Heart left ventricle (tissue), 16 donors: ENCODE results near the gene DHX30. TPM values are rescaled to one million over a fixed set of nuclear protein-coding genes. Genes with fewer than 3 reads are reported as not detected.

Experiments
- ATAC-seq, 4 donors: fragments of 200-7000 bp; cut with Tn5 transposase; one replicate each; pipeline ENCODE4 v1.9.1; 2020 to 2022; ENCODE audit warnings: moderate library complexity in 4 of 4, mild to moderate bottlenecking in 3 of 4, moderate number of reproducible peaks in 1 of 4
- DNase-seq, 5 donors: peaks; one replicate each; pipeline ENCODE4 v3.0.0-alpha.2; 2020
- H3K27ac ChIP-seq, 12 donors: fragments of 200-600 bp; sonication (generic) in 4 of 12; one replicate each; pipeline versions ENCODE4 v1.5.0 to v1.8.0; 2016 to 2022; ENCODE audit warnings: mild to moderate bottlenecking in 2 of 12
- H3K27me3 ChIP-seq, 9 donors: fragments of 200-600 bp; sonication (generic) in 2 of 9; one replicate each; pipeline versions ENCODE4 v1.5.1 to v1.8.0; 2016 to 2022; ENCODE audit warnings: mild to moderate bottlenecking in 3 of 9
- H3K36me3 ChIP-seq, 9 donors: fragments of 200-600 bp; sonication (generic) in 2 of 9; one replicate each; pipeline versions ENCODE4 v1.5.0 to v1.8.0; 2018 to 2022; ENCODE audit warnings: mild to moderate bottlenecking in 2 of 9
- H3K4me1 ChIP-seq, 12 donors: fragments of 200-600 bp; sonication (generic) in 4 of 12; one replicate each; pipeline versions ENCODE4 v1.5.0 to v1.8.0; 2016 to 2022; ENCODE audit warnings: mild to moderate bottlenecking in 3 of 12
- H3K4me3 ChIP-seq, 12 donors: fragments of 200-600 bp; sonication (generic) in 4 of 12; one replicate each; pipeline versions ENCODE4 v1.5.0 to v1.8.0; 2017 to 2022; ENCODE audit warnings: mild to moderate bottlenecking in 9 of 12, moderate library complexity in 4 of 12
- H3K9me3 ChIP-seq, 12 donors: fragments of 200-600 bp; sonication (generic) in 4 of 12; one replicate each; pipeline versions ENCODE4 v1.5.0 to v1.8.0; 2016 to 2022; ENCODE audit warnings: mild to moderate bottlenecking in 1 of 12
- CTCF ChIP-seq, 12 donors: fragments of 200-600 bp; sonication (generic) in 4 of 12; IDR thresholded peaks; one replicate each; pipeline versions ENCODE4 v1.5.0 to v1.8.0; 2018 to 2022; ENCODE audit warnings: antibody characterized with exemption in 12 of 12, mild to moderate bottlenecking in 5 of 12
- POLR2A ChIP-seq, 2 donors: fragments of 450-650 bp; IDR thresholded peaks; one replicate each; pipeline ENCODE4 v1.6.1; 2017; ENCODE audit warnings: antibody characterized with exemption in 2 of 2, mild to moderate bottlenecking in 2 of 2, moderate library complexity in 2 of 2
- WGBS, 4 donors: extraction: QIAGEN DNeasy Blood & Tissue Kit in 2 of 4; methylation state at CpG; one replicate each; pipeline versions ENCODE4 v1.1.5 to v1.1.7; 2013 to 2018; 5-methylcytosine and 5-hydroxymethylcytosine counted together
- intact Hi-C, 10 donors: fragments of 100-400 bp; cut with DNase I; formaldehyde crosslinking; loops; one replicate each; pipeline versions ENCODE4 v1.11.1 to v1.14.2; 2022
- polyA plus RNA-seq, 2 donors: library from polyadenylated mRNA; stranded (reverse); fragments of 200-250 nt; gene quantifications; one replicate each; pipeline ENCODE4 v1.2.3, GENCODE V29; 2013
- total RNA-seq, 9 donors: library from RNA; depleted of rRNA in 2 of 9; stranded (reverse); fragments of >200 nt in 2 of 9; fragmentation: NEBNext Ultra II Directional in 3 of 9; extraction: Animal tissue kit (Norgen Biotek cat#: 25700) in 3 of 9; gene quantifications; one replicate each; pipeline versions ENCODE4 v1.1.0 to v1.2.4, GENCODE V29; 2016 to 2023
- donor health status: ischemic (EF 13 %, LVEDD 7.1; RV severe dilation, severe dysfunction).
- donor health status: healthy with polysubstance abuse.
- donor health status: DM: no; HTN: yes; CAD: no.
- donor health status: DM: no; HTN: no; CAD: no.
- donor health status: ischemic (EF 25% LVEDD 6.9; RV normal size, moderate dysfunction).
- donor health status: ischemic (EF 25% LVEDD 5.7; RV mildly dilated, moderate dysfunction).
- donor health status: healthy.
- donor health status: DM: yes; HTN: yes; CAD: no.
- donor health status: ischemic (EF 35%, LVEDD 5.7; RV mildly dilated, moderate dysfunction).
- donor health status: nonischemic (EF 11% LVEDD 7.7; RV severe dilation, severe dysfunction).
- donor health status: DM: yes; HTN: yes; CAD: no.
- donor health status: PGD.
- donor health status: ischemic (EF 29% LVEDD 5.4; RV normal size, mild dysfunction).
- donor health status: nonischemic (EF 23%, LVEDD 6.1; RV moderate dilation, normal function).

DHX30 gene
- total and polyA plus RNA-seq, 11 donors, result 30.7 to 74.4 (median 49.4) TPM

GRCh38 chr3:47855461-47856383 is 52.8 kb downstream of the DHX30 start:
- Histone ChIP-seq H3K36me3 (peaks cover 0 to 98% (median 91%) of the 10 kb centered on the region in 9 donors), H3K4me1 (peaks cover 0 to 17% (median 5%) of the 10 kb centered on the region in 12 donors), H3K4me3 (no peak overlapping the region), H3K9me3 (no peaks in the 10 kb centered on the region), H3K27ac (peak overlapping the region in 2 of 12 donors; percentile 14 to 17), H3K27me3 (no peaks in the 10 kb centered on the region)
- TF ChIP-seq POLR2A (IDR thresholded peaks at IDR 0.05) (no peak), CTCF (IDR thresholded peaks at IDR 0.05) (no peak)
- 79 to 90% (median 86%) methylated on average over 19 to 21 of the region's 21 CpGs for WGBS, 4 donors
- peak in 2 of 4 donors; percentile 17 to 21 for ATAC-seq
- DNase-seq, result no peak
- intact Hi-C loops, result no loop called here

- TF ChIP-seq POLR2A (IDR thresholded peaks at IDR 0.05) (no peak), CTCF (IDR thresholded peaks at IDR 0.05) (no peak)
- ATAC-seq, result no peak
- Histone ChIP-seq H3K36me3 (peaks cover 0 to 98% (median 91%) of the 10 kb centered on the region in 9 donors), H3K4me1 (peaks cover 0 to 17% (median 3%) of the 10 kb centered on the region in 12 donors), H3K4me3 (no peak overlapping the region), H3K9me3 (no peaks in the 10 kb centered on the region), H3K27ac (no peak overlapping the region), H3K27me3 (no peaks in the 10 kb centered on the region)
- intact Hi-C loops, result no loop called here
- DNase-seq, result no peak
- 83 to 91% (median 89%) methylated on average over 7 to 11 of the region's 11 CpGs for WGBS, 4 donors
Measured at GRCh38 chr3:47856669-47857068, 53.7 kb downstream of the DHX30 start.

GRCh38 chr3:47857151-47857550 is 54.2 kb downstream of the DHX30 start:
- H3K27me3 ChIP-seq, result no peaks in the 10 kb centered on the region
- no peak overlapping the region for H3K4me3 ChIP-seq
- intact Hi-C loops, result no loop called here
- H3K9me3 ChIP-seq, result no peaks in the 10 kb centered on the region
- ATAC-seq (no peak), DNase-seq (no peak)
- peaks cover 0 to 17% (median 0%) of the 10 kb centered on the region in 12 donors for H3K4me1 ChIP-seq
- no peak overlapping the region for H3K27ac ChIP-seq
- peaks cover 0 to 98% (median 91%) of the 10 kb centered on the region in 9 donors for H3K36me3 ChIP-seq
- TF ChIP-seq CTCF (IDR thresholded peaks at IDR 0.05) (no peak), POLR2A (IDR thresholded peaks at IDR 0.05) (no peak)
- WGBS, 4 donors, result 88 to 92% (median 89%) methylated on average over 2 of the region's 2 CpGs

- TF ChIP-seq POLR2A (IDR thresholded peaks at IDR 0.05) (no peak), CTCF (IDR thresholded peaks at IDR 0.05) (no peak)
- DNase-seq (no peak), ATAC-seq (peak in 2 of 4 donors; percentile 42 to 45)
- H3K9me3 ChIP-seq, result no peaks in the 10 kb centered on the region
- WGBS, 4 donors, result 69 to 83% (median 78%) methylated on average over 4 of the region's 4 CpGs
- peaks cover 0 to 96% (median 84%) of the 10 kb centered on the region in 9 donors for H3K36me3 ChIP-seq
- intact Hi-C loops, result no loop called here
- no peak overlapping the region for H3K4me3 ChIP-seq
- no peaks in the 10 kb centered on the region for H3K27me3 ChIP-seq
- peak overlapping the region in 1 of 12 donors; percentile 30 for H3K27ac ChIP-seq
- H3K4me1 ChIP-seq, result peaks cover 0 to 17% (median 0%) of the 10 kb centered on the region in 12 donors
Measured at GRCh38 chr3:47859956-47860605, 57.1 kb downstream of the DHX30 start.
